ENCODE results near the gene C18orf32.
"Not testable (repeated sequence)": the region's sequence is repeated elsewhere in the genome, so short reads cannot be mapped to it uniquely, and the experiment has no call there.

- not testable (repeated sequence) for TF ChIP-seq CTCF, POLR2A (IDR thresholded peaks at IDR 0.05)
Observed at GRCh38 chr18:49452534-49452933, 34.5 kb downstream of the C18orf32 start.
